HL-60 (cell line): Measurements from ENCODE around the gene ATXN1L.
"Not testable (repeated sequence)": the region's sequence is repeated elsewhere in the genome, so short reads cannot be mapped to it uniquely, and the experiment has no call there.

Experiments used
- CTCF ChIP-seq: IDR thresholded peaks from one replicate; pipeline ENCODE4 v1.5.1; 2011; ENCODE audit warnings: low read length, control low read depth, inconsistent platforms; ENCODE audit not compliant: insufficient read depth
- POLR2AphosphoS5 ChIP-seq: IDR thresholded peaks from 2 replicates; pipeline ENCODE4 v1.6.1; 2012; ENCODE audit warnings: low read depth
- REST ChIP-seq: IDR thresholded peaks from 2 replicates; pipeline ENCODE4 v1.6.1; 2012; ENCODE audit warnings: low read depth; ENCODE audit not compliant: insufficient replicate concordance
- SPI1 ChIP-seq: IDR thresholded peaks from 2 replicates; pipeline ENCODE4 v1.6.1; 2012; ENCODE audit warnings: low read depth, mild to moderate bottlenecking, borderline replicate concordance

- not testable (repeated sequence) for TF ChIP-seq CTCF, POLR2AphosphoS5, REST, SPI1
Observed at GRCh38 chr16:71831698-71832097, 14.1 kb upstream of the ATXN1L start.
